HepG2 (cell line): ENCODE results near the gene AMBRA1. TPM values are rescaled to one million over a fixed set of nuclear protein-coding genes. Genes with fewer than 3 reads are reported as not detected.
A peak's percentile ranks its signal among the peaks of the same experiment; 100 is the strongest.

Source experiments
- ARNT2 ChIP-seq: sonication (generic); formaldehyde crosslinking; IDR thresholded peaks from 2 replicates; pipeline ENCODE4 v1.8.0; 2022; ENCODE audit warnings: mild to moderate bottlenecking, low read depth, missing genetic modification reagents, moderate library complexity
- CEBPB ChIP-seq: IDR thresholded peaks from 2 replicates; pipeline ENCODE4 v1.6.1; 2011; ENCODE audit warnings: low read depth, low read length, improper control_type of control experiment, borderline replicate concordance
- ELF1 ChIP-seq: sonication (generic); formaldehyde crosslinking; IDR thresholded peaks from 2 replicates; pipeline ENCODE4 v1.4.0; 2020; ENCODE audit warnings: missing genetic modification reagents
- PAXIP1 ChIP-seq: sonication (generic); formaldehyde crosslinking; conservative IDR thresholded peaks from 2 replicates; pipeline ENCODE4 v1.4.0; 2020; ENCODE audit warnings: mild to moderate bottlenecking, missing genetic modification reagents, moderate library complexity
- SOX13 ChIP-seq, 3 experiments: fragments of 450-650 bp in 1 of 3; sonication (generic) in 1 of 3; formaldehyde crosslinking in 1 of 3; IDR thresholded peaks in 2 of 3; conservative IDR thresholded peaks in 1 of 3; 2 replicates each; pipeline versions ENCODE4 v1.5.0 to v1.6.1; 2016 to 2020; ENCODE audit warnings: antibody characterized with exemption in 1 of 3, mild to moderate bottlenecking in 1 of 3, missing compliant biosample characterization in 1 of 3, missing genetic modification reagents in 1 of 3, moderate library complexity in 1 of 3
- TCF7 ChIP-seq: sonication (generic); IDR thresholded peaks from 2 replicates; pipeline ENCODE4 v1.6.1; 2016; ENCODE audit warnings: antibody characterized with exemption, low read depth
- TFAP4 ChIP-seq: sonication (generic); IDR thresholded peaks from 2 replicates; pipeline ENCODE4 v1.6.1; 2016; ENCODE audit warnings: low read depth, borderline replicate concordance
- ZBED4 ChIP-seq: sonication (generic); formaldehyde crosslinking; IDR thresholded peaks from 2 replicates; pipeline ENCODE4 v1.4.0; 2020; ENCODE audit warnings: missing genetic modification reagents, borderline replicate concordance
- ZFP82 ChIP-seq: sonication (generic); formaldehyde crosslinking; IDR thresholded peaks from 2 replicates; pipeline ENCODE4 v1.5.1; 2020; ENCODE audit warnings: mild to moderate bottlenecking, missing genetic modification reagents, borderline replicate concordance
- ZNF687 ChIP-seq: sonication (generic); formaldehyde crosslinking; IDR thresholded peaks from 2 replicates; pipeline ENCODE4 v1.5.1; 2020; ENCODE audit warnings: mild to moderate bottlenecking, missing genetic modification reagents, moderate library complexity
- ZNF713 ChIP-seq: sonication (generic); formaldehyde crosslinking; IDR thresholded peaks from 2 replicates; pipeline ENCODE4 v1.4.0; 2020; ENCODE audit warnings: mild to moderate bottlenecking, missing genetic modification reagents
- polyA plus RNA-seq, 8 experiments: library from polyadenylated mRNA; depleted of rRNA in 3 of 8; stranded (reverse) in 7 of 8; unstranded in 1 of 8; fragments of >200 nt; fragmentation: Illumina TruSeq in 4 of 8; extraction: Trizol in 4 of 8; gene quantifications; 2 replicates each; pipeline versions ENCODE4 v1.2.1 to v1.2.3, GENCODE V29; 2011 to 2016; ENCODE audit warnings: low read depth in 4 of 8, missing spikeins in 1 of 8, mixed read lengths in 1 of 8; ENCODE audit not compliant: insufficient read depth in 1 of 8
- total RNA-seq, 5 experiments: library from RNA; depleted of rRNA; stranded (reverse); fragments of >200 nt; fragmentation: Illumina TruSeq; extraction: Trizol; gene quantifications; 2 replicates each; pipeline ENCODE4 v1.2.3, GENCODE V29; 2016; ENCODE audit warnings: low read depth in 1 of 5
- TF ChIP-seq, protein P1 (sequence below): sonication (generic); formaldehyde crosslinking; IDR thresholded peaks from 2 replicates; pipeline ENCODE4 v1.4.0; 2020; ENCODE audit warnings: missing genetic modification reagents, mild to moderate bottlenecking, borderline replicate concordance

AMBRA1 gene
- total and polyA plus RNA-seq, 2 of the 13 experiments (the other 11 are each of a cell fraction or from before 2014, with no cell fraction given) = 15.7 to 26.0 TPM

DNA sequence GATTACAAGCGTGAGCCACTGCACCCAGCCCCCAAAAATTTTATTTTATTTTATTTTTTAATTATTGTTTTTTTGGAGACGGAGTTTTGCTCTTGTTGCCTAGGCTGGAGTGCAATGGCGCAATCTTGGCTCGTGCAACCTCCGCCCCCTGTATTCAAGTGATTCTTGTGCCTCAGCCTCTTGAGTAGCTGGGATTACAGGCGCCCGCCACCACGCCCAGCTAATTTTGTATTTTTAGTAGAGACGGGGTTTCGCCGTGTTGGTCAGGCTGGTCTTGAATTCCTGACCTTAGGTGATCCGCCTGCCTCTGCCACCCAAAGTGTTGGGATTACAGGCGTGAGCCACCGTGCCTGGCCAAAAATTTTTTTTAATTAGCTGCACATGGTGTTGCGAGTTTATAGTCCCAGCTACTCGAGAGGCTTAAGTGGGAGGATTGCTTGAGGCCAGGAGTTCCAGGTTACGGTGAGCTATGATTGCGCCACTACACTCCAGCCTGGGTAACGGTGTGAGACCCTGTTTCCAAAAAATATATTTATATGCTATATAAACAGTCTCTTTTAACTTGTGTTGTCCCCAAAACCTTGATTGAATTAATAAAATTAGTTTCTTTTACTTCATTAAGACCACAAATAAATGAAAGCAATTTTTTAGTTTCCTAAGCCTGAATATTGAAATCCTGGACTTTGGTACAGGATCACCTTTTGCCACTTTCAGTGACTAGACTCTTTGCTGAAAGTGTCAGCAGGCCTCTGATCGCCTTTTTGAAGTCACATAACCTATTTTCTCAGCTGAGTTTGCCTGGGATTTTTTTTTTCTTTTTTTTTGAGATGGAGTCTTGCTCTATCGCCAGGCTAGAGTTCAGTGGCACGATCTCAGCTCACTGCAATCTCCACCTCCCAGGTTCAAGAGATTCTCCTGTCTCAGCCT, 39.7 kb upstream of the AMBRA1 start (continued):
- no peak for TF ChIP-seq ZFP82 (CRISPR knock-in tag)
- peak; percentile 70; the same call in 1 of the 2 replicates for TF ChIP-seq CEBPB
- TF ChIP-seq SOX13 (IDR thresholded peaks at IDR 0.05) = no peak
- TF ChIP-seq SOX13 (CRISPR knock-in tag; conservative IDR thresholded peaks at IDR 0.05 in 1 of 2, IDR thresholded peaks at IDR 0.05 in 1 of 2) = 0 out of 4 replicates have a peak, but pooled peaks of 1 of the 2 experiments have one; percentile 10
- TF ChIP-seq ZBED4 (CRISPR knock-in tag) = no peak
- TF ChIP-seq ARNT2 (CRISPR knock-in tag) = no peak
- TF ChIP-seq TFAP4 = peak; percentile 86
- peak; percentile 54 for TF ChIP-seq PAXIP1 (CRISPR knock-in tag)
- TF ChIP-seq, protein P1, sequence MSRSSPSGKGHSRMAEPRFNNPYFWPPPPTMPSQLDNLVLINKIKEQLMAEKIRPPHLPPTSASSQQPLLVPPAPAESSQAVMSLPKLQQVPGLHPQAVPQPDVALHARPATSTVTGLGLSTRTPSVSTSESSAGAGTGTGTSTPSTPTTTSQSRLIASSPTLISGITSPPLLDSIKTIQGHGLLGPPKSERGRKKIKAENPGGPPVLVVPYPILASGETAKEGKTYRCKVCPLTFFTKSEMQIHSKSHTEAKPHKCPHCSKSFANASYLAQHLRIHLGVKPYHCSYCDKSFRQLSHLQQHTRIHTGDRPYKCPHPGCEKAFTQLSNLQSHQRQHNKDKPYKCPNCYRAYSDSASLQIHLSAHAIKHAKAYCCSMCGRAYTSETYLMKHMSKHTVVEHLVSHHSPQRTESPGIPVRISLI (CRISPR knock-in tag) = peak; percentile 78; the same call in 1 of the 2 replicates
- 0 out of 2 replicates have a peak, but pooled peaks have one; percentile 13 for TF ChIP-seq ZNF687 (CRISPR knock-in tag)
- no peak for TF ChIP-seq ZNF713 (CRISPR knock-in tag)
- no peak for TF ChIP-seq ELF1 (CRISPR knock-in tag)
- peak; percentile 66 for TF ChIP-seq TCF7
